Lower leg skin (tissue), 4 donors: ENCODE data around the gene YES1. TPM values are rescaled to one million over a fixed set of nuclear protein-coding genes. Genes with fewer than 3 reads are reported as not detected.

ENCODE experiments used
- DNase-seq, 2 donors: peaks; one replicate each; pipeline ENCODE4 v3.0.0-alpha.2; 2019; ENCODE audit warnings: low spot score in 2 of 2
- H3K4me3 ChIP-seq: fragments of 200-600 bp; sonication (generic); 2 replicates; pipeline ENCODE4 v1.5.1; 2017; ENCODE audit warnings: mild to moderate bottlenecking, low read depth; ENCODE audit not compliant: poor library complexity, severe bottlenecking
- CTCF ChIP-seq, 3 donors: fragments of 450-650 bp; IDR thresholded peaks; one replicate each; pipeline ENCODE4 v1.5.1; 2016; ENCODE audit warnings: antibody characterized with exemption in 3 of 3, mild to moderate bottlenecking in 3 of 3, moderate library complexity in 2 of 3
- POLR2A ChIP-seq, 2 donors: fragments of 450-650 bp; IDR thresholded peaks; one replicate each; pipeline ENCODE4 v1.6.1; 2016 to 2017; ENCODE audit warnings: antibody characterized with exemption in 2 of 2, mild to moderate bottlenecking in 1 of 2, moderate library complexity in 1 of 2
- WGBS, 2 donors: methylation state at CpG; one replicate each; pipeline ENCODE4 v1.1.5; 2018; 5-methylcytosine and 5-hydroxymethylcytosine counted together
- intact Hi-C: fragments of 100-400 bp; cut with DNase I; formaldehyde crosslinking; loops from one replicate; pipeline ENCODE4 v1.15.0; 2023; ENCODE audit warnings: low total_unique reads
- total RNA-seq, 4 donors: library from RNA; depleted of rRNA; stranded (reverse); fragments of >200 nt; gene quantifications; one replicate each; pipeline ENCODE4 v1.1.0, GENCODE V29; 2016

YES1 gene
- total RNA-seq, 4 donors from 2014 or later: 62.3 to 133 (median 90.0) TPM

GRCh38 chr18:774811-775210 is 37.2 kb downstream of the YES1 start:
- 100% methylated on average over 1 of the region's 1 CpG for WGBS, 2 donors
- intact Hi-C loops: no loop called here
- DNase-seq: no peak
- TF ChIP-seq CTCF (IDR thresholded peaks at IDR 0.05) (no peak), POLR2A (IDR thresholded peaks at IDR 0.05) (no peak)
- H3K4me3 ChIP-seq: no peak overlapping the region

- no peak for DNase-seq
- 97 to 98% methylated on average over 14 of the region's 14 CpGs for WGBS, 2 donors
Observed at GRCh38 chr18:773980-774624, 37.9 kb downstream of the YES1 start.

GRCh38 chr18:770583-770961 is 41.5 kb downstream of the YES1 start:
- intact Hi-C loops: no loop called here
- no peak for DNase-seq
- no peak for TF ChIP-seq CTCF (IDR thresholded peaks at IDR 0.05)
- no peak for TF ChIP-seq POLR2A (IDR thresholded peaks at IDR 0.05)
- no peak overlapping the region for H3K4me3 ChIP-seq

More at GRCh38 chr18:773980-774624, 37.9 kb downstream of the YES1 start:
- no peak for TF ChIP-seq CTCF (IDR thresholded peaks at IDR 0.05)
- TF ChIP-seq POLR2A (IDR thresholded peaks at IDR 0.05): no peak
- H3K4me3 ChIP-seq: no peak overlapping the region
- intact Hi-C loops: no loop called here

GRCh38 chr18:767961-768360 is 44.1 kb downstream of the YES1 start:
- DNase-seq: no peak
- no peak overlapping the region for H3K4me3 ChIP-seq
- 93 to 95% methylated on average over 1 of the region's 1 CpG for WGBS, 2 donors
- TF ChIP-seq CTCF (IDR thresholded peaks at IDR 0.05) (no peak), POLR2A (IDR thresholded peaks at IDR 0.05) (no peak)
- intact Hi-C loops: no loop called here

- TF ChIP-seq POLR2A (IDR thresholded peaks at IDR 0.05) (no peak), CTCF (IDR thresholded peaks at IDR 0.05) (no peak)
- H3K4me3 ChIP-seq: no peak overlapping the region
- intact Hi-C loops: no loop called here
- 96 to 97% methylated on average over 12 of the region's 12 CpGs for WGBS, 2 donors
- no peak for DNase-seq
Observed at GRCh38 chr18:767084-767882, 44.8 kb downstream of the YES1 start.
